Measurements from ENCODE around the gene SMYD3. TPM values are rescaled to one million over a fixed set of nuclear protein-coding genes. Genes with fewer than 3 reads are reported as not detected.

Gene SMYD3
- total and polyA plus RNA-seq, 2 donors (not counting 3 experiments of a cell fraction or from before 2014, with no cell fraction given) = 16.0 to 32.1 TPM

- DNase-seq (ENCODE audit: low read depth, low spot score) (no peak), FAIRE-seq (no peak)
- no peak overlapping the region for H3K4me2 ChIP-seq (ENCODE audit: insufficient read depth, low read length)
- intact Hi-C loops (cut with micrococcal nuclease) (no loop called here), dilution Hi-C loops (cut with MboI; ENCODE audit: extremely low pct_ligation_motif_present, low sequenced_read_pairs) (no loop called here)
- H2AFZ ChIP-seq (ENCODE audit: low read depth, low read length) = no peak overlapping the region
- H3K79me2 ChIP-seq (ENCODE audit: control insufficient read depth, insufficient read depth, low read length) = no peaks in the 10 kb centered on the region
- no peaks in the 10 kb centered on the region for H3K9me3 ChIP-seq (replicated peaks; ENCODE audit: control insufficient read depth, insufficient read depth, low read length)
- no peak overlapping the region for H3K9ac ChIP-seq (replicated peaks; ENCODE audit: extremely low read depth, insufficient read depth, low read length)
- no peaks in the 10 kb centered on the region for H3K9me1 ChIP-seq (replicated peaks; ENCODE audit: control insufficient read depth, extremely low read depth, insufficient read depth, low read length)
- ChIA-PET POLR2A (no interaction called here), CTCF (no interaction called here)
- no peaks in the 10 kb centered on the region for H3K27me3 ChIP-seq (ENCODE audit: control insufficient read depth in 2 of 2, insufficient read depth in 2 of 2, low read length in 2 of 2)
- no peaks in the 10 kb centered on the region for H3K36me3 ChIP-seq (ENCODE audit: control insufficient read depth in 2 of 2, extremely low read depth in 1 of 2, insufficient read depth in 2 of 2, low read length in 2 of 2)
- H3K4me1 ChIP-seq (ENCODE audit: control insufficient read depth, extremely low read depth, insufficient read depth, low read length) = no peaks in the 10 kb centered on the region
- H4K20me1 ChIP-seq (replicated peaks; ENCODE audit: control insufficient read depth, extremely low read depth, insufficient read depth, low read length) = no peaks in the 10 kb centered on the region
- H3K4me3 ChIP-seq (replicated peaks in 1 of 3; ENCODE audit: insufficient read depth in 1 of 3, low read depth in 1 of 3, low read length in 3 of 3) = no peak overlapping the region
- TF ChIP-seq MAX (IDR thresholded peaks at IDR 0.05; ENCODE audit: insufficient read depth, insufficient read length) = no peak
- TF ChIP-seq MYC (IDR thresholded peaks at IDR 0.05; ENCODE audit: low read depth, low read length) = no peak
- TF ChIP-seq CTCF (IDR thresholded peaks at IDR 0.05; ENCODE audit: extremely low read depth in 1 of 2, insufficient read depth in 1 of 2, low read depth in 1 of 2, low read length in 2 of 2) = no peak
- no peak for TF ChIP-seq EZH2 (IDR thresholded peaks at IDR 0.05; ENCODE audit: borderline replicate concordance, low read depth, low read length, severe bottlenecking)
- TF ChIP-seq POLR2A (IDR thresholded peaks at IDR 0.05; ENCODE audit: low read depth, low read length) = no peak
- no peak for TF ChIP-seq POLR2AphosphoS5 (IDR thresholded peaks at IDR 0.05; ENCODE audit: insufficient read depth, low read depth, low read length)
- TF ChIP-seq FOS (IDR thresholded peaks at IDR 0.05; ENCODE audit: borderline replicate concordance, insufficient read depth, low read length) = no peak
- TF ChIP-seq JUN (IDR thresholded peaks at IDR 0.05; ENCODE audit: borderline replicate concordance, insufficient read depth, insufficient read length, low read depth) = no peak
- TF ChIP-seq GATA2 (IDR thresholded peaks at IDR 0.05; ENCODE audit: insufficient read depth, insufficient read length, low read depth, low read length) = no peak
- no TSS peak for BruUV-seq (replicated peaks)
- H3K27ac ChIP-seq (ENCODE audit: insufficient read depth, low read depth, low read length) = no peak overlapping the region
These were observed 420.9 kb downstream of the SMYD3 start for GRCh38 chr1:246086191-246086590.
